Kidney (tissue), 14 donors: ENCODE data around the gene ZNF614. TPM values are rescaled to one million over a fixed set of nuclear protein-coding genes. Genes with fewer than 3 reads are reported as not detected.
"Not testable (repeated sequence)": the region's sequence is repeated elsewhere in the genome, so short reads cannot be mapped to it uniquely, and the experiment has no call there.

Source experiments
- DNase-seq, 5 donors: peaks; one replicate each; pipeline ENCODE4 v3.0.0-alpha.2; 2013 to 2020
- FAIRE-seq: peaks from 2 replicates; lab custom pipeline; 2012; peaks lifted over from hg19 to GRCh38; lab: Jason Lieb, UNC
- H3K27ac ChIP-seq, 2 donors: one replicate each; pipeline ENCODE4 v1.7.0; 2013; ENCODE audit warnings: low read depth in 2 of 2, low read length in 2 of 2, inconsistent platforms in 1 of 2
- H3K27me3 ChIP-seq: one replicate; pipeline ENCODE4 v1.7.1; 2013; ENCODE audit warnings: low read length, inconsistent platforms; ENCODE audit not compliant: control insufficient read depth, insufficient read depth
- H3K36me3 ChIP-seq, 3 donors: one replicate each; pipeline versions ENCODE4 v1.7.0 to v1.7.1; 2013; ENCODE audit warnings: low read length in 3 of 3, control low read depth in 1 of 3, inconsistent platforms in 1 of 3; ENCODE audit not compliant: insufficient read depth in 3 of 3, control insufficient read depth in 2 of 3
- H3K4me1 ChIP-seq, 3 donors: one replicate each; pipeline versions ENCODE4 v1.7.0 to v1.7.1; 2013; ENCODE audit warnings: low read length in 3 of 3, inconsistent platforms in 1 of 3, low read depth in 1 of 3; ENCODE audit not compliant: control insufficient read depth in 2 of 3, insufficient read depth in 2 of 3
- H3K4me3 ChIP-seq, 3 donors: one replicate each; pipeline versions ENCODE4 v1.7.0 to v1.8.1; 2013; ENCODE audit warnings: low read length in 3 of 3, control low read depth in 1 of 3, inconsistent platforms in 1 of 3
- H3K9ac ChIP-seq, 3 donors: one replicate each; pipeline versions ENCODE4 v1.7.0 to v1.7.1; 2013; ENCODE audit warnings: low read length in 3 of 3, control low read depth in 1 of 3, inconsistent platforms in 1 of 3
- H3K9me3 ChIP-seq, 3 donors: one replicate each; pipeline versions ENCODE4 v1.7.0 to v1.7.1; 2013; ENCODE audit warnings: low read length in 3 of 3, control low read depth in 1 of 3, inconsistent platforms in 1 of 3; ENCODE audit not compliant: control insufficient read depth in 2 of 3, insufficient read depth in 1 of 3
- intact Hi-C: fragments of 100-400 bp; cut with DNase I; formaldehyde crosslinking; loops from one replicate; pipeline ENCODE4 v1.11.1; 2022
- polyA plus RNA-seq: library from polyadenylated mRNA; stranded (reverse); fragments of 350-450 nt; fragmentation: Illumina TruSeq; extraction: RNeasy Lipid Tissue Mini Kit (QIAGEN cat#74804); gene quantifications from one replicate; pipeline ENCODE4 v1.2.3, GENCODE V29; 2014; ENCODE audit warnings: low read depth, low replicate concordance; ENCODE audit not compliant: insufficient read depth
- total RNA-seq: library from RNA; stranded (reverse); fragmentation: NEBNext Ultra II Directional; extraction: Animal tissue kit (Norgen Biotek cat#: 25700); gene quantifications from one replicate; pipeline ENCODE4 v1.2.1, GENCODE V29; 2021
- TF ChIP-seq, protein P1 (sequence below): IDR thresholded peaks from 3 replicates; pipeline ENCODE4 v1.5.1; 2012; ENCODE audit warnings: mild to moderate bottlenecking, moderate library complexity, borderline replicate concordance; ENCODE audit not compliant: insufficient read depth; ENCODE audit errors: extremely low read depth
- donor health status: control.
- donor health status: control.
- donor health status: control.
- donor health status: control.
- donor health status: control.
- donor health status: DM: yes; HTN: yes; CAD: no.
- donor health status: Normal renal cell carcinoma (clear cell type).

Gene ZNF614
- total and polyA plus RNA-seq, 2 donors from 2014 or later = 3.0 to 9.4 TPM

DNA sequence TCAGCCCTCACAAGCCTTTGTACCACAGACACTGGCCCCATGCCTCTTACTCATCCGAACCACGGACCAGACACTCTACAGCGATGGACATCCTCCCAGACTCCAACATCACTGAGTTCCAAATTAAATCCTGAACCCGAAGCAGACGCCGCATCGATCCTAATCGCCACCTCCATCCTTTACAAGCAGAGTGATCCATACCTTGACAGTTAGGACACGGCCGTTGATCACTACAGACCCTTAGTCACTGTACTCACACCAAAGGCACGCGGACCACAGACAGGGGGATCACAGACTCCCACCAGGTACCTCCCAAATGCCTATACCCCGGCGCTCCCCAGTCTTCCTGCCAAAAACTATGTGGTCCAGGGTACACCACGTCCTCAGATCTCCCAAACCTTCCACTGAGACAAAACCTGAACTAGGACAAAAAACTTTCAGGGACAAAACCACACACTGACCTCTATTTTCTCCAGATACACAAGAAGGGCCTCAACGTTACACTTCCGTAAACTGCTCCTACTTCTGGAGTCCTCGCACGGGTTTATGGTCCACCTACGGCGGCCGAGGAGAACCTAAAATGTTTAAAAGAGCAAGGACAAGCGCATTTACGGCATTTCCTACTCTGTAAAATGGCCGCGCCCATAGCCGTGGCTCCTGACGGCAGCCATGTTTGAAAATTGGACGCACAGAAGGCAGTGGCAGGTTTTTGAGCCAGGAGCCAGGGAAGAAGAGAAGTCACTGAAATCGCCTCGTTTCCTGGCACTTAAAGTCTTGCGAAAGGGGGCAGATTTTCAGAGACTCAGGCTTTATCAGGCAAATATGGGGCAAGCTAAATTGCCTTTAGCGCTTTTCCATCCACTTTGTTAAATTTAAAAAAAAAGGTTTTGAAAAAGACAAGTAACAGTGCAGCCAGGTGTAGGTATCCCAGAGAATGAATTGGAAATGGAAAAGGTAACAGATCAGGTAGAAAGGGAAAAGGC is 41.6 kb downstream of the ZNF614 start, which contains the start of gene ZNF350:
Gene ZNF350 (minus strand): TSS at position 532 of the 983 bp plus-strand sequence. CDS start 12,480 bp downstream, outside the sequence.
- Histone ChIP-seq H3K4me1 (peaks cover 0 to 6% (median 0%) of the 10 kb centered on the region in 3 donors), H3K9me3 (peaks cover 0 to 4% (median 3%) of the 10 kb centered on the region in 3 donors), H3K9ac (peak within 1 kb of the TSS; percentile 97 to 99 (median 98)), H3K36me3 (no peaks in the 10 kb centered on the region), H3K4me3 (peak within 1 kb of the TSS; percentile 95 to 100 (median 100)), H3K27me3 (no peaks in the 10 kb centered on the region), H3K27ac (peak within 1 kb of the TSS in 1 of 2 donors; percentile 61)
- FAIRE-seq = peak; percentile 94
- TF ChIP-seq, protein P1, sequence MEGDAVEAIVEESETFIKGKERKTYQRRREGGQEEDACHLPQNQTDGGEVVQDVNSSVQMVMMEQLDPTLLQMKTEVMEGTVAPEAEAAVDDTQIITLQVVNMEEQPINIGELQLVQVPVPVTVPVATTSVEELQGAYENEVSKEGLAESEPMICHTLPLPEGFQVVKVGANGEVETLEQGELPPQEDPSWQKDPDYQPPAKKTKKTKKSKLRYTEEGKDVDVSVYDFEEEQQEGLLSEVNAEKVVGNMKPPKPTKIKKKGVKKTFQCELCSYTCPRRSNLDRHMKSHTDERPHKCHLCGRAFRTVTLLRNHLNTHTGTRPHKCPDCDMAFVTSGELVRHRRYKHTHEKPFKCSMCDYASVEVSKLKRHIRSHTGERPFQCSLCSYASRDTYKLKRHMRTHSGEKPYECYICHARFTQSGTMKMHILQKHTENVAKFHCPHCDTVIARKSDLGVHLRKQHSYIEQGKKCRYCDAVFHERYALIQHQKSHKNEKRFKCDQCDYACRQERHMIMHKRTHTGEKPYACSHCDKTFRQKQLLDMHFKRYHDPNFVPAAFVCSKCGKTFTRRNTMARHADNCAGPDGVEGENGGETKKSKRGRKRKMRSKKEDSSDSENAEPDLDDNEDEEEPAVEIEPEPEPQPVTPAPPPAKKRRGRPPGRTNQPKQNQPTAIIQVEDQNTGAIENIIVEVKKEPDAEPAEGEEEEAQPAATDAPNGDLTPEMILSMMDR = peak; percentile 7
- DNase-seq = peak; percentile 93 to 99 (median 95)
- intact Hi-C loops = no loop called here

DNA sequence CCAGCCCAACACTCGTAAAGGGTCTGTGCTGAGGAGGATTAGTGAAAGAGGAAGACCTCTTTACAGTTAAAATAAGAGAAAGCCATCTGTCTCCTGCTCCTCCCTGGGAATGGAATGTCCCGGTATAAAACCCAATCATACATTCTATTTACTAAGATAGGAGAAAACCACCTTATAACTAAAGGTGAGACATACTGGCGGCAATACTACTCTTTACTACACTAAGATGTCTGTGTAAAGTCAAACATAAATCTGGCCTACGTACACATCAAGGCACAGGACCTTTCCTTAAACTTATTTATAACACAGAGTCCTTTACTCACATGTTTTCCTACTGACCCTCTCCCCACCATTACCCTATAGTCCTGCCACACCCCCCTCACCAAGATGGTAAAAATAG is 44.8 kb downstream of the ZNF614 start:
- Histone ChIP-seq H3K9ac (no peak overlapping the region), H3K27ac (no peak overlapping the region), H3K4me3 (no peak overlapping the region), H3K36me3 (peaks cover 0 to 7% (median 6%) of the 10 kb centered on the region in 3 donors), H3K4me1 (peaks cover 0 to 6% (median 2%) of the 10 kb centered on the region in 3 donors), H3K9me3 (peaks cover 0 to 11% (median 6%) of the 10 kb centered on the region in 3 donors), H3K27me3 (no peaks in the 10 kb centered on the region)
- TF ChIP-seq, protein P1 = no peak
- FAIRE-seq (no peak), DNase-seq (no peak)
- intact Hi-C loops = no loop called here

DNA sequence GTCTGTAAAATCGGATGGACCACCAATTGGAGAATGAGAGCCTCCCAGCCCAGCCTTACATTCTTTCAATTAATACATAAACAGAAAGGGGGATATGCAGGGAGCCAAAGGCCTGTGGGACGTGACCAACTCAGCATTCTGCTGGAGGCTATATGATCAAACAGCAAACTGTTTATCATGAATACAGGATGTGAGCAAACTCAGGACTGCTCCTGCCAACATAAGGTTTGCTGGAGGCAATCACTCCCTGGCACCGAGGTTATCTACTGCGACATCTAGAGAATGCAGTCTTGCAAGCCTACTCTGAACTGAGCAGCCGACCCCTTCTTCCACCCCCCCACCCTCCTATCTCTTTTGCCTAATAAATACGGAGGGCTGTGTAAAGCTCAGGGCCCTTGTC is 47.3 kb downstream of the ZNF614 start:
- H3K4me1 ChIP-seq, FAIRE-seq, DNase-seq, H3K36me3 ChIP-seq, H3K27ac ChIP-seq, H3K27me3 ChIP-seq, H3K4me3 ChIP-seq, H3K9ac ChIP-seq, intact Hi-C loops: not testable (repeated sequence)
- peaks cover 0 to 24% (median 8%) of the 10 kb centered on the region in 3 donors for H3K9me3 ChIP-seq
